HG02759 (cell line): ENCODE data around the gene LMF1.
"Not testable (repeated sequence)": the region's sequence is repeated elsewhere in the genome, so short reads cannot be mapped to it uniquely, and the experiment has no call there.

Experiments
- ATAC-seq: cut with Tn5 transposase; IDR thresholded peaks from one replicate; pipeline ENCODE4 v1.9.1; 2021; ENCODE audit warnings: mild to moderate bottlenecking, moderate library complexity; ENCODE audit not compliant: unreplicated experiment

The LMF1 gene

DNA sequence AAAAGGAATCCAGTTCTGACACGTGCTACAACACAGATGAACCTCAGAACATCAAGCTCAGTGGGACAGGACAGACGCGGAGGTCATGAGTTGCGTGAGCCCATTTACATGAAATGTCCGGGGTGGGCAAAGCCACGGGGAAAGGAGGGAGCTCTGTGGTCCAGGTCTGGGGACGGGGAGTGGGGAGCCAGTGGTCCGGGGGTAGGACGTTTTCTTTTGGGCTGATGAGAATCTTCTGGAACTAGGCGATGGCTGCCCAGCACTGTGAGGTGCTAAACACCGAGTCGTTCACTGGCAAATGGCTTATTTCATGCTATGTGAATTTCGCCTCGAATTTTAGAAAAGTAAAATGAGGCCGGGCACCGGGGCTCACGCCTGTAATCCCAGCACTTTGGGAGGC lies 2.6 kb upstream of the LMF1 start:
- ATAC-seq = no peak

DNA sequence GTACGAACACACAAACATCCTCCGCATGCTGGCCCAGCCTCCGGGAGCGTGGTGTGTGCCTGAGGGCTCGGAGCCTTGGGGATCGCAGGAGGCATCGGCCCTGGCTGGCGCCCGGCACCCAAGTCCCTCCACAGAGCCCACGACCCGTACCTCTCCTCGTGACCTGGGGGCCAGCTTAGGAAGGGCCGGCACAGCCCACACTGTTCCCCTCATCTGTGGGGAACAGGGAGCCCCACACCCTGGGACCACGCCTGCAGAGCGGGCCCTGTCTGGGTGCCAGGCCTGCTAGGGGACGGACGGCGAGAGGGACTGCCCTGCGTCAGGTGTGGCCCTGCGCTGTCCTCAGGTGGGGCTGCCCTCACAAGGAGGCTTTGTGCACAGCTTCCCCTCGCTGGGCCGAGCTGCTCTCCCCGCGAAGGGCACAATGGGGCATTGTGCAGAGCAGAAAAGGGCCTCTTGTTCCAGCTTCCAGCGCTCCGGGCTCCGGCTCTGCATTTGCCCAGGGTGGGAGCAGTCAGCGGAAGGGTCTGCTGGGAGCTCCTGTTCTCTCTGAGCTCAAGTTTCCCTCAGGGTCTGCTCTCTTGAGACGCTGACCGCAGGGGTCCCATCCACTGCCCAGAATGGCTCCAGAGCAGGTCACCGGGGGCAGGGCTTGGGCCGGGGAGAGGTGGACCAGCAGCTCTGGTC lies 1.7 kb upstream of the LMF1 start:
- ATAC-seq = no peak

DNA sequence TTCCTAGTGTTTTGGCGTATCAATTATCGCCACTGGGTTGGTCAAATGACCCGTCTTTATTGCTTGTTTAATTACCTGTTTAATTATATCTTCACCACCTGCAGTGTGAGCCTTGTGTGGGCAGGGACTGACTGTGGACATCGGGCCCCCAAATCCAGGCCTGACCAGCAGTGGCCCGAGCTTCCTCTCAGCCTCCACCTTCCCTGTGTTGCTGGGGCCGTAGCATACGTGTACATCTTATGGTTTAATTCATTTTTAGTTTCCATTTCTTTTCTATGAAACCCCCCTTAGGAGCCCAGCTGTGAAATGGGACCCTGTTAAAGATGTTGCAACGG lies 1.2 kb upstream of the LMF1 start:
- no peak for ATAC-seq

DNA sequence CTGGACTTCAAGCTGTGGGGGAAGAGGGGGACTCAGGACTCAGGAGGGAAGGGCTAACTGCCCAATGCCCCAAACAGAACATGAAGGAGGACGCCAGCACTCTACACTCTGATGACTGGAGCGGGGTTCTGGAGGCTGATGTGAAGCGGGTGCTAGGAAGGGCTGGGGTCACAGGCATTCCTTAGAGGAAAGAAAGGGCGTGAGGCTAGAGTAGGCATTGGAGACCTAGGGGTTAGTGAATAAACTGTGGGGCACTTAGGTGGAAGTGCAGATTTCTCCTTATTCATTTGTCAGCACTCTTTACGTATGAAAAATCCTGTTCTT lies 760 bp upstream of the LMF1 start:
- no peak for ATAC-seq

DNA sequence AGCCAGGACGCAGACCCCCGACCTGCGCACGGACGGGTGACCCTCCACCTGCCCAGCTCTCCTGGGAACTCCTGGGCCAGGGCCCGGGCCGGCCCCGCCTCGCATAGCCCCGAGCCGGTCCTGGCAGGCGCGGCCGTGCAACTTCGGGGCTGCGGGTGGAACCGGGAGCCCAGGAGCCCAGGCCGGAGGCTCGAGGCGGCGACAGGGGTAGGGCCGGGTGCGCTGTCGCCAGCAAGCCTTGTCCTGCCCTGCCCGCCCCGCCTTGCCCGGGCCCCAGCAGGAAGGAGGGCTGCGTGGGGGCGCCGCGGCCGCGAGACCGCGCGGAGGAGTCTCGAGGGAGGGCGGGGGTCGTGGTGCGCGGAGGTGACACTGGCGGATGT lies 408 bp downstream of the LMF1 start:
- peak; percentile 38 for ATAC-seq

DNA sequence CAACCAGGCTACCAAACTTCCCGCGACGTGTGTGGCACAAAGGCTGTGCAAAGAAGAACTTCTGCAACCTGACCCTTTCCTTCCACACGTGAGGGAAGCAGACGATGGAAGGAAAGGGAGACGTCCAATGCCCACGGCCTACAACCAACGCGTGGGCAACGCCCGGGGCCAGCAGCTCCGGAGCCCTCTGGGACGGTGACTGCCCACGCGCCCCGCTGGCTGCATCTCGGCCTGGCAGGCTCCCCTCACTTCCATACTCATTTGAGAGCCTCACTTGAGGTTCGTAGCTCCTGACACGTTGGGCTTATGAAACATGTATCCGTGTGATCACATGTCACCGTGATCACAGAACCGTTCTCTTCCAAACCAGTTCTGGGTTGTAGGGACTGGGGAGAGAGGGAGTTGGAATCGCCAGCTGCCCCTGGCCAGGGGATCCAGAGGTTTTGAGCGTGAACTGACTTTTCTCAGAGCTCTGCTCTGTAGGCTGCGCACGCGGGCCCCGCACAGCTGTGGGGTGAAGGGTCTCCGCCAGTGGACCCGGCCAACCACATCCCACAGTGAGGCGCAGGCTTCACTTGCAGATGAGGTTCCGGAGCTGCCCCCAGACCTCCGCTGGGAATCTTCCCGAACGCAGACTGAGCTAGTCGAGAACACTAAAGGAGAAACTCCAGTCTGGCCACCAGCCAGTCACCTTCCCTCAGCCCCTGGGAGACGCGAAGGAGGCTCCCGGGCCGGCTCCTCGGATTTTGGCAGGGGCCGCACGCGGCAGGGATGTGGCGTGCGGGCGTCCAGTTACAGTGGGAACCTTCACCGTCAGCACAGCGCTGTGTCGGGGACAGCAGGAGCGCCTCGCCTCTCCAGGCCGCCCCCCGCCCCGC lies 1.0 kb downstream of the LMF1 start:
- no peak for ATAC-seq

DNA sequence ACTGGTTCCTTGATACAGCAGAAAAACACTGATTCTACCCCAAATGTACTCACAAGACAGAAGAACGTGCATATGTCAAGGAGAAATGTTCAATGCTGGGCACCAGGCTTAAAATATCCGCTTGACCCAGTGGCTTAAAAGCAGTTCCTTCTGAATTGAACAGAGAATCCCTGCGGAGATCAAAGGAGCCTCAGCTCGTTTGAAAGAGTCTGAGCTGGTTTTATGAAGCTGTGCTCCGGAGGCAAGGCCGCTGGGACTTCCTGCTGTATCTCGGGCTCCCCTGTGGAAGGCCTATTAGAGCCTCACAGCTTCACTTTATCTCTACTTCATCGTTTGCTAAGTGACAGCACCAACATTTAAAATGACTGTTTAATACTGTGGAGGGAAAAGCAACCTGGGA lies 2.2 kb downstream of the LMF1 start:
- no peak for ATAC-seq

DNA sequence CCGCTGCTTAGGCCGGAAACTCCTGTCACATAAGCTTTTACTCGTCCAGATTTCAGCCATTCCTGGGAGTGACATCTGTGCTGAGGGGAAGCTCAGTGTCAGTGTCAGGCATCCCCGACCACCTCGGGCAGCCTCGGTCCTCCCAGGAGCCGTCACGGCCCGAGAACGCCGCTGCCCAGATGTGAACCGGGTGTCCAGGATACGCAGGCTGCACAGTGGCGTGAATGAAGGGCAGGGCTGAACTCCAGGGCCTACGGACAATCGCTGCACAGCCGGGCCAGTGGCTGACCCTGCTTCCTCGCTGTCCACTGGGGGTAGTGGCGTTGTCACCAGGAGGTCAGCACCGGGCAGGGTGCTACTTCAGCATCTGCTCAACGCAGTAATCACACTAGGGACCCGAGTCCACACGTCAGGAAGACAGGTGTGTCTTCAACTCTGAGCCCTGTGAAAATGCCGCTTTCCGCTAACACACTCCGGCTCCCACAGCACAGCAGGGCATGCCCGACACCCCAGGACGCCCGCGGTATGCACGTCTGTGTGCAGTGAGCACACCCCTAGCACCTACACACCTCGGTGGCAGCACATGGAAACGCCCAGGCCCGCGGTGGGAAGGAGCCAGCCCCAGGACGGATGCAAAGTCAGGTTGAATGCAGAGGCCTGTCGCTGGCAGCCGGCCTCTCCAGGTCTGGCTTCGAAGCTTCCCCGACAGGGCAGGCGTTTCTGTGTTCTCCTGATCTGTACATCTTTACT lies 3.1 kb downstream of the LMF1 start:
- no peak for ATAC-seq

DNA sequence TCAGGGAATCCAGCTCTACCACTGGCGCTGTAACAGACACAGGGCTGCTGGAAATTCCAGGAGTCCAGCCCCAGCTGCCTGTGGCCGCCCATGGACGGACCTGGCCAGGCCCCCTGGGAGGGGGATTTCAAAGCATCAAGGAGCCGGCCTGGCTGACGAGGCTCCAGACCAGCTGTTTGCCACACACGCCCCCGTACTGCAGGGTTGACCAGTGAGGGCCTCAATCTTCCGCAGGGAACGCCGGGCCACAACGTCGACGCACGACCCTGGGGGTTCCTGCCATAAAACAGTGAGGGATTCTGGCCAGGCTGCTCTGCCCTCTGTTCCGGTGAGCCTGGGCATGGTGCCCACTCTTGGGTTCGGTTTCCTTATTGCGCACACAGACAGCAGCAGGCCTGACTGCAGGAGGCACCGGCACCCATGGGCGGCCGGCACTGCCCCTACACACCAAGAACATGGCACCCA lies 3.7 kb downstream of the LMF1 start:
- ATAC-seq = no peak

DNA sequence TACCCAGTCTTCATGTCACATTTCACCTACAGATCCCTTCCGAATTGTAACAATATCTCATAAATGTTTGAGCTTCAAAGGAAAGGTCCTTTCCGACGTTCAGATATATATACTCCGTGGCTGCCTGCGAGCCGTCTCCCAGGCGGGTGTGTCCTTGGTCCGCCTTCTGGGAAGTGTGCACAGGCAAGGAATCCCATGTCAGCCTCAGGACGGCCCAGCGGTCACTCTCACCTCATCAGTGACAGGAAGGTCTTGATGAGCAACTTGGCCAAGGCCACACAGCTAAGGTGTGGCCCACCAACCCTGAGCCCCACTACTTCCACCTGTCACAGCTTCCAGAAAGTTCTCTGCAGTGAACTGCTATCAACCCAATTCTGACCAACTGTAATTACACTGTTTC lies 4.3 kb downstream of the LMF1 start:
- no peak for ATAC-seq

DNA sequence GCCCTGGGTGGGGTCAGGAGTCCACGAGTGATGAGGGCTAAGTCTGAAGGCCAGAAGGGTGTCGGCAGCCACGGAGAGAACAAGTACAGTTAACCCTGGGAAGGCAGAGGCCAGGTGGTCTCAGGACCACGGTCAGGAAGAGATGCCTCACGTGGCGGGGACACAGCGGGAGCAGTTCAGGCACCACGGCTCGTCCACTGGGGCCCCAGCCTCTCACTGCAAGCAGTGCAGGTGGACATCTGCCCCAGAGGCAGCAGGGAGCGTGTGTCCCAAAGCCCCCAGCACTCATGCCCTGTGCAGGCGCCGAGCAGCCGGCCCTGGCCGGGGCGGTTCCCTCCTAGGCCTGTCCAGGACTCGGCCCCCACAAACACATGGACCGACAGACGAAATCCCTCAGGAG lies 4.7 kb downstream of the LMF1 start:
- no peak for ATAC-seq

DNA sequence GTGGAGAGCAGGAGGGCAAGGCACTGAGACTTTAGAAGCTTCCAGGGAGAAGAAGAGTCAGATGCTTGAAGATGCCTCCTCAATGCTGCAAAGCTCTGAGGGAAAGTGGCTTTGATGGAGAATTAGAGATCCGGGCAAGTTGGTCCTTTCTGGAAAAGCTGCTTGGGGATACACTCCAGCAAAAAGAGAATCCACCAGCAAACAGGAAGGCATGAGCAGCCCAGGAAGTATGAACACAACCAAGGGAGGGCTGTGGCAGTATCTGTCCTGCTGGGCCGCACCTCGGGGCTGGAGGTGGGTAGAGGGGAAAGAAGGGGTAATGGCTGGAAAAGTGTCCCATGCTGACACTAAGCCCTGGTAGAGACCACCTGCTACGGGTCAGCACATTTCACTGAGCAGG lies 5.3 kb downstream of the LMF1 start:
- ATAC-seq = no peak

DNA sequence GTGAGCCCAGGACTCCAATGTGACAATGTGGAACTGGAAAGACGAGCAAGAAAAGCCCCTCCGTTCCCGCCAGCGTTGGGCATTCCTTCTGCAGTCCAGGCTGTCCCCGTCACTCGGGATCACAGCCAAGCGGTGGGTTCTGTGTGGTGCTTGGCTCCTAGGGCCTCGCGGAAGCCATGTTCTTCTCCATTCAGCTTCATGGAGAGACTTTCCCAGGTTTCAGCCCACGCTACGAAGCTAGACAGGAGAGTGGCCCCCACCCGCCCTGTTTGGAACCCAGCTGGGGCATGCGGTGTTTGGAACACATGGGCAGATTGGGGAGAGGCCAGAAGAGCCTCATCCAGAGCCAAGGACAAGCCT lies 5.8 kb downstream of the LMF1 start:
- no peak for ATAC-seq

DNA sequence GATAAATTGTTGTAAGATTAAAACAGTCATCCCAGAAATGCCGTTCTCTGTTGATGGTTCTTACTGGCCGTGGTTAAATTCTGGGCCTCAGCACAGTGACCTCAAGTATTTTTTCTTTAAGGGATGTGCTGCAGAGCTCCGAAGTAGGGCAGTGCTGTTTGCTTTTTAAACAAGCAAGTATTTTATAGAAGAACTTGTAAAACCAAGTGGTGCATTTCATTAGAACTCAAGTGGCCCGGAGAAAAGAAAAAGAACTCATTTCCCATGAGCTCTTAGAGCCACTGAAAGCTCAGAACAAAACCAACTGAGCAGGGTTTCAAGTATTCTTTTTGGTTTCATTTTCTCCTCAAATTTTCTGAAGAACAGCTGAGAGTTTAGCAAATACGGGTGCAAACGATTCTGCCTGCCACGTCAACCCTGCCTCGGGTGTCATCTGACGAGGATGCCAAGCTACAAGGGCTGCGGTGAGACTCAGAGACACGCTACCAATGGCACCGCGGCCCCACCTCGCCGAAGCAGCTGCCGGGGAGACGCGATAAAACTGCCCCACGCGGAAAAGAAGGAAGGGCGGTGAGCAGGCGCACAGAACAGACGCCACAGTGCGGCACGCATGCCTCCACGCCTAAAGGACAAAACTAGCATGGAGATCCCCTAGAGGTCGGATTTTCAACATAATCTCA lies 6.3 kb downstream of the LMF1 start:
- no peak for ATAC-seq

DNA sequence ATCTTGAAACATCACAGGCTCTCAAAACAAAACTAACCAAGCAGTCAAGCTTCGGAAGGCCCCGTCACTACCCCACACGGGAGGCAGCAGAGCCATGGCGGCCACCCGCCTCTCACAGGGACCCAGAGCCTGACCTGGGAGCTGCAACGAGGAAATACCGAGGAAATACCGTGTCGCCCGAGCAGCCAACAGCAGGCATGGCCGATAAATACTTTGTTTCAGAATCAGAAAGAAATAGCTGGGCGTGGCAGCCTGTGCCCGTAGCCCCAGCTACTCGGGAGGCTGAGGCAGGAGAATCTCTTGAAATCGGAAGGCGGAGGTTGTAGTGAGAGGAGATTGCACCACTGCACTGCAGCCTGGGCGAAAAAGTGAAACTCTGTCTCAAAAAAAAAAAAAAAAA lies 6.9 kb downstream of the LMF1 start:
- no peak for ATAC-seq

DNA sequence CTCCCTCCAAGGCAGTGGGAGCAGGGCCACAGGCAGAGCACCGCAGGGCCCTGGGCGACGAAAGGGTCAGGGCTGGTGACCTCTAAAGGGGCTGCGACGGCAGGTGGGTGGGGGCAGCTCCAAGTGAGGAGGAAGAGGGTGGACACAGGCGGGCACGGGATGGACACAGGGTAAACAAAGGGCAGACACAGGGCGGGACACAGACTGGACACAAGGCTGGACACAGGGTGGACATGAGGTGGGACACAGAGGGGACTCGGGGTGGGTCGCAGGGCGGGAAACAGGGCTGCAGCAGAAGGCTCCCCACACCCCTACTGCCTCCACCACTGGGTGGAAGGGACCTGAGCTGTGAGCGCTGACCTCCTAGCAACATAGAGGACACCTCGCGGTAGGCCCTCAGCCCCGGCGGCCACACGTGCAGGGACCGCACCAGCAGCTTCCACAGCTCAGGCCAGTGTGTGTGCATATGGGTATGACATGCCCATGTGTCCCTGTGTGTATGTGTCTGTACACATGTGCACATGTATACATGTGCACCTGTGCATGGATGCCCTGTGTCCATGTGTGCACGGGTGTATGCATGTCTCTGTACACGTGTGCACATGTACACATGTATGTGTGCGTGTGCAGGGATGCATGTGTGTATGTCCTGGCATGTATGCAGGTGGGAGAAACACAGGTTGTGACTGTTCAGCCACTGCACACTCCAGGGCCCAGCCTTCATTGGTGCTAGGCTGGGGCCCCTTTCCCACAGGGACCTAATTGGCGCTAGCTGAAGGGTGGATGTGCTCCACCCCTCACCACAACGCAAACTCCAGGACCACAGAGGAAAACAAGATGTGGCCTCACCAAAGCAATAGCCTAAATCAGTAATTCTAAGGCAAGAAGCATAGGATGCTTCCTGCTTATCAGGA lies 7.6 kb downstream of the LMF1 start:
- ATAC-seq = no peak

DNA sequence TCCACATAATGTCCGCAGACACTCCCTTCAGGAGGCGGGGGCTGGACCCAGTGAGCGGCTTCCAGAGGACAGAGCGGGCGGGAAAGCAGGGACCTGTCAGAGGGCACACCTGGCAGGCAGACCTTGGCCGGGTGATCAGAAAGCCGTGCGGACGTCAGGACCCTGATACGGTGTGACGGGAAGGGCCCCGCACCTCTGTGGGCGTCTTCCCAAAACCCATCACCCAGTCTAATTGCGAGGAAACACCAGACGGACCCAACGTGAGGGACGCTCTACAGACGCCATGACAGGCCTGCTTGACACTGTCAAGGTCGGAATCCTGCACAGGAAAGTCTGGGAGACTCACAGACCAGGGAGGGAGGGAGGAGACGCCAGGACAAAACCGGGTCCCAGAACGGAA lies 8.4 kb downstream of the LMF1 start:
- ATAC-seq = no peak

DNA sequence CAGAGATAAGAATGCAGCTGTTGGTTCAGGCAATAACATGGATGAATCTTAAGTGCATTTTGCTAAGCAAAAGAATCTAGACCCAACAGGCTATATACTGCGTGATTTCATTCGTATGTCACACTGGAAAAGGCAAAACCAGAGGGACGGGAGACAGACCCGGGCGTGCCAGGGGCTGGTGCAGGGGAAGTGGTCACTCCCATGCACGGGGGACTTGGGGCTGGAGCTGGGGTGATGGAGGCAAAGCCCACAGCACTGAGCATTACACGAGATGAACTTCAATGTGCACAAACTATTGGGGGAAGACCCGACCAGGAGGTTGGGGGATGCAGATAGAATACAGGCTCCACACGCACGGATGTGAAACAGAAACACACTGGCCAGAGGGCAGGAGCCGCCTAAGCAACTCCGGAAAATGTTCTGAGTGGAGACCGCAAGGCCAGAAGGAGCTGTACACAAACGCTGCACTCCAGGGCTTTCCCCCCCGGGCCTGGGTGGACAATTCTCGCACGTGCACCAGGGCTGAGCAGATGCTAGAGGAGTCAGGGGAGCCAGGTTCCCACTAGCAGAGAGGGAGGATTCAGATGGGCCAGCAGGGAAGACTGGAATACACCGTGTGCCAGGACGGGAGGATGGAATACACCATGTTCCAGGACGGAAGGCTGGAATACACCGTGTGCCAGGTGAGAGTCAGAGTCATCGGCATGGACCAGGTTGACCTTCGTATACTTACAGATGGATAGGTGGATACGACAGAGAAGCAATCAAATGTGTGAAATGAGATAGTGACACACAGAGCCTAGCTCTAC lies 11.3 kb downstream of the LMF1 start:
- ATAC-seq = no peak

DNA sequence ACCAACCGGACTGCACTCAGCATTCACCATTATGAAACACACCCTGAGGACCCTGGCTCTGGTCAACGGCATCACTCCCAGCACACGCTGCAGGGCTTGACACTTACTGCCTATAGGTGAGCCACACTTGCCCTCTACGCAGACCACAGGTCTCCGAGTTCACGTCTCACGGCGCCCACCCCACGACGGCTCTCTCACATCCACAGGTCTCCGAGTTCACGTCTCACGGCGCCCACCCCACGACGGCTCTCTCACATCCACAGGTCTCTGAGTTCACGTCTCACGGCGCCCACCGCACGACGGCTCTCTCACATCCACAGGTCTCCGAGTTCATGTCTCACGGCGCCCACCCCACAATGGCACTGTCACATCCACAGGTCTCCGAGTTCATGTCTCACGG lies 15.0 kb downstream of the LMF1 start:
- not testable (repeated sequence) for ATAC-seq

DNA sequence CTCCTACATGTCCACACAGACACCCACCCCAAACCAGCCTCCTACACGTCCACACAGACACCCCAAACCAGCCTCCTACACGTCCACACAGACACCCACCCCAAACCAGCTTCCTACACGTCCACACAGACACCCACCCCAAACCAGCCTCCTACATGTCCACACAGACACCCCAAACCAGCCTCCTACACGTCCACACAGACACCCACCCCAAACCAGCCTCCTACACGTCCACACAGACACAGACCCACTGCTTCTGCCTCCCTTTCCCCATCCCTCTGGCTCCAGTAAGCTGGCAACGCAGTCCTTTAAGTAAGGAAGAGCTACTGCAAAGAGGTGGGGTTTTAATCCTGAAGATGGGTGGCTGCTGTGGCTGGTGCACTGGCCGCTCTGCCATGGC lies 17.0 kb downstream of the LMF1 start:
- not testable (repeated sequence) for ATAC-seq
